Endothelial cell of umbilical vein (primary cell): ENCODE measurements around the gene TENT4A. TPM values are rescaled to one million over a fixed set of nuclear protein-coding genes. Genes with fewer than 3 reads are reported as not detected.

Experiments used
- BruUV-seq: library from RNA; stranded (reverse); fragments of 400-500 nt; replicated peaks from 2 replicates; lab custom pipeline; 2021; lab: Mats Ljungman, UMichigan
- CTCF ChIA-PET: fragments of 300-600, 350-600 bp; sonication (Branson Sonifier 250); formaldehyde crosslinking; loops from one replicate; lab custom pipeline; 2021; ENCODE audit warnings: antibody characterized with exemption, inconsistent platforms; lab: Charles Lee
- POLR2A ChIA-PET: fragments of 300-600, 350-600 bp; sonication (Branson Sonifier 250); formaldehyde crosslinking; loops from one replicate; lab custom pipeline; 2021; ENCODE audit warnings: antibody characterized with exemption, inconsistent platforms; lab: Charles Lee
- DNase-seq: peaks from one replicate; pipeline ENCODE4 v3.0.0-alpha.2; 2011; ENCODE audit warnings: low read depth, low spot score
- FAIRE-seq: peaks from 2 replicates; lab custom pipeline; 2011; peaks lifted over from hg19 to GRCh38; lab: Jason Lieb, UNC
- H2AFZ ChIP-seq: 2 replicates; pipeline ENCODE4 v1.6.0; 2012; ENCODE audit warnings: low read depth, low read length, control low read depth, inconsistent platforms
- H3K27ac ChIP-seq: 2 replicates; pipeline ENCODE4 v1.5.1; 2011; ENCODE audit warnings: low read depth, mild to moderate bottlenecking, control low read depth, low read length, moderate library complexity; ENCODE audit not compliant: insufficient read depth
- H3K27me3 ChIP-seq, 2 experiments: 2 replicates each; pipeline versions ENCODE4 v1.6.0 to v1.6.1; 2011; ENCODE audit warnings: low read length in 2 of 2, mixed read lengths in 1 of 2; ENCODE audit not compliant: control insufficient read depth in 2 of 2, insufficient read depth in 2 of 2
- H3K36me3 ChIP-seq, 2 experiments: 2 replicates in 1 of 2; 3 replicates in 1 of 2; pipeline ENCODE4 v1.5.1; 2011; ENCODE audit warnings: low read length in 2 of 2, mild to moderate bottlenecking in 1 of 2, moderate library complexity in 1 of 2; ENCODE audit not compliant: control insufficient read depth in 2 of 2, insufficient read depth in 2 of 2; ENCODE audit errors: extremely low read depth in 1 of 2
- H3K4me1 ChIP-seq: 3 replicates; pipeline ENCODE4 v1.5.1; 2011; ENCODE audit warnings: mild to moderate bottlenecking, low read length; ENCODE audit not compliant: control insufficient read depth, insufficient read depth; ENCODE audit errors: extremely low read depth
- H3K4me2 ChIP-seq: 2 replicates; pipeline ENCODE4 v1.6.1; 2011; ENCODE audit warnings: low read length, control low read depth, mixed read lengths; ENCODE audit not compliant: insufficient read depth
- H3K4me3 ChIP-seq, 3 experiments: fragments of 200-600 bp in 1 of 3; sonication (generic), shearing (Covaris generic) in 1 of 3; replicated peaks in 1 of 3; 2 replicates each; pipeline ENCODE4 v1.5.1; 2011 to 2016; ENCODE audit warnings: control low read depth in 3 of 3, low read length in 3 of 3, mild to moderate bottlenecking in 2 of 3, inconsistent platforms in 1 of 3, low read depth in 1 of 3, moderate library complexity in 1 of 3; ENCODE audit not compliant: insufficient read depth in 1 of 3
- H3K79me2 ChIP-seq: 2 replicates; pipeline ENCODE4 v1.6.0; 2012; ENCODE audit warnings: low read length, inconsistent platforms; ENCODE audit not compliant: control insufficient read depth, insufficient read depth
- H3K9ac ChIP-seq: replicated peaks from 2 replicates; pipeline ENCODE3; 2011; ENCODE audit warnings: low read length, control low read depth; ENCODE audit not compliant: insufficient read depth; ENCODE audit errors: extremely low read depth
- H3K9me1 ChIP-seq: replicated peaks from 3 replicates; pipeline ENCODE4 v1.6.0; 2011; ENCODE audit warnings: mild to moderate bottlenecking, low read length; ENCODE audit not compliant: control insufficient read depth, insufficient read depth; ENCODE audit errors: extremely low read depth
- H3K9me3 ChIP-seq: replicated peaks from 2 replicates; pipeline ENCODE4 v1.5.1; 2012; ENCODE audit warnings: low read length, inconsistent platforms; ENCODE audit not compliant: control insufficient read depth, insufficient read depth
- H4K20me1 ChIP-seq: replicated peaks from 2 replicates; pipeline ENCODE3; 2011; ENCODE audit warnings: mild to moderate bottlenecking, low read length; ENCODE audit not compliant: control insufficient read depth, insufficient read depth; ENCODE audit errors: extremely low read depth
- GATA2 ChIP-seq: IDR thresholded peaks from 2 replicates; pipeline ENCODE4 v1.7.0; 2011; ENCODE audit warnings: low read depth, mild to moderate bottlenecking, moderate library complexity, mixed read lengths, low read length; ENCODE audit not compliant: insufficient read length, insufficient read depth
- MYC ChIP-seq: IDR thresholded peaks from one replicate; pipeline ENCODE4 v1.6.1; 2011; ENCODE audit warnings: mild to moderate bottlenecking, low read depth, low read length
- POLR2A ChIP-seq: IDR thresholded peaks from 2 replicates; pipeline ENCODE4 v1.6.1; 2012; ENCODE audit warnings: low read depth, mild to moderate bottlenecking, control low read depth, low read length
- dilution Hi-C: fragments of 300-500 bp; cut with MboI; formaldehyde crosslinking; loops from one replicate; pipeline ENCODE4 v1.15.0; 2019; ENCODE audit warnings: low sequenced_read_pairs; ENCODE audit not compliant: extremely low pct_ligation_motif_present
- intact Hi-C: fragments of 100-400 bp; cut with micrococcal nuclease; formaldehyde crosslinking; loops from one replicate; pipeline ENCODE4 v1.10.0; 2022
- polyA plus RNA-seq, 4 experiments: library from polyadenylated mRNA; depleted of rRNA in 3 of 4; stranded (reverse) in 3 of 4; unstranded in 1 of 4; fragments of >200 nt; gene quantifications; 2 replicates each; pipeline versions ENCODE4 v1.2.1 to v1.2.3, GENCODE V29; 2011 to 2012; ENCODE audit warnings: missing spikeins in 1 of 4
- total RNA-seq: library from RNA; stranded (reverse); gene quantifications from 2 replicates; pipeline ENCODE4 v1.2.3, GENCODE V29; 2021
- TF ChIP-seq, protein P1 (sequence below), 2 donors: IDR thresholded peaks; 1 replicate in 1 of 2; 2 replicates in 1 of 2; pipeline ENCODE4 v1.5.1; 2011; ENCODE audit warnings: low read length in 2 of 2, mild to moderate bottlenecking in 2 of 2, moderate library complexity in 2 of 2, control low read depth in 1 of 2, inconsistent platforms in 1 of 2, low read depth in 1 of 2; ENCODE audit not compliant: insufficient read depth in 1 of 2; ENCODE audit errors: extremely low read depth in 1 of 2

TENT4A gene
- total and polyA plus RNA-seq, 2 donors (not counting 3 experiments of a cell fraction or from before 2014, with no cell fraction given): 10.2 to 35.4 TPM

DNA sequence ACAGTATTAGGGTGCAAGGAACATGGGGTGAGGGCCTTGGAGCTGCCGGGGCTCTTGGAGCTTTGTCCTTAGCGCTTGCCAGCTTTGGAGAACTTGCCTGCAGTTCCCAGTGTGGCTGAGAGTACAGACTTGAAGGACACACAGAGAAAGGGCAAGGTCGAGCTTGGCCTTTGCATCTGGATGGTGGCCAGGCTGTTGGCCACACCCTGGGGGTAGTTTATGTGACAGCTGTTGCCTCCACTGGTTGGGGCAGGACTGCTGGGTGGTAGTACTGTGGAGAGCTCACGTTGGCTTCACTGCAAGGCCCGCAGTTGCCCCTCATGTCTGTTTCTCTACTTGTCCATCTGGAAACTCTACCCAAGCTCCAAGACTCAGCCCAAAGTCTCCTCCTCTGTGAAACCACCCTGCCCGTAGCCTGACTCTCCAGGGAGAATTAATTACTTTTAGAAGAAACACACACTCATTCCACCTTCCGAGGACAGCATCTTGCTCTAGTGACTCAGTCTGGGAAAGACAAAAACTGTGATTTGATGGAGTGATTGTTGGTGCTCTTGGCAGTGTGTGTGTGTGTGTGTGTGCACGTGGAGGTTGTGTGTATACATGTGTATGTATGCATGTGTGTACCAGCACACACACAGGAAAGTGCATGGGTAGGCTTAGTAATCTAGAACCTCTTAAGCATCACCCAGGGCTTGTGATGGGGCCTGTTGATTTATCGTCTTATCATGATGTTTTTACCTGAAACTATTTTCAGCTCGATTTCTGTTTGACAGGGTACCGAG is 57.8 kb downstream of the TENT4A start:
- Histone ChIP-seq H3K79me2 (no peaks in the 10 kb centered on the region), H3K9me1 (no peaks in the 10 kb centered on the region), H3K9ac (no peak overlapping the region), H3K4me2 (no peak overlapping the region), H3K4me1 (peaks cover 18% of the 10 kb centered on the region), H3K27ac (no peak overlapping the region), H2AFZ (no peak overlapping the region), H3K9me3 (no peaks in the 10 kb centered on the region), H4K20me1 (no peaks in the 10 kb centered on the region), H3K27me3 (no peaks in the 10 kb centered on the region), H3K36me3 (no peaks in the 10 kb centered on the region), H3K4me3 (no peak overlapping the region)
- intact Hi-C loops: no loop called here
- DNase-seq (no peak), FAIRE-seq (no peak)
- CTCF ChIA-PET: interaction anchor here (1.2 kb wide), 1 partner anchor 26 kb away, joined by 4 read pairs; no protein-coding TSS in a partner anchor
- POLR2A ChIA-PET: no interaction called here
- dilution Hi-C loops: no loop called here
- TF ChIP-seq GATA2 (no peak), POLR2A (no peak), MYC (no peak)
- BruUV-seq: no TSS peak

DNA sequence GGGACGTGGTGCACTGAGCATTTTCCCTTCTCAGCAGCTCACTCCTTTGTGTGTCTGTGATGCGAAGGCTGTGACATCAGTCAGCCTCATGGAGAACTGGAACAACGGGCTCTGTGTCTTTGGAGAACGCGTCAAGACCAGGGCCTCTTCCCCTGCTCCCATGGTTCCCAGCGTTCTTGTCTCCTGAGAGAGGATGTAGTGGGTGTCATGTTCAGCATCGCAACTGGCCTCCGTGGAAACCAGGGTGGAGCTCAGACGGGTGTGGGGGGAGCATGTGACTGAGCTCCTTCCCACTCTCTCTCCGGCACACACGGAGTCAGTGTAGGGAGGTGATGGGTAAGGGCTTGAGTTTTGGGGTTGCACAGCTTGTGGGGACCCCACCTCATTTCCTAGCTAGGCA is 59.7 kb downstream of the TENT4A start:
- DNase-seq (no peak), FAIRE-seq (no peak)
- Histone ChIP-seq H4K20me1 (no peaks in the 10 kb centered on the region), H3K27ac (no peak overlapping the region), H3K79me2 (no peaks in the 10 kb centered on the region), H3K36me3 (no peaks in the 10 kb centered on the region), H3K9me1 (no peaks in the 10 kb centered on the region), H3K4me1 (peaks cover 10% of the 10 kb centered on the region), H3K4me3 (no peak overlapping the region), H2AFZ (no peak overlapping the region), H3K9me3 (no peaks in the 10 kb centered on the region), H3K27me3 (no peaks in the 10 kb centered on the region), H3K4me2 (no peak overlapping the region), H3K9ac (no peak overlapping the region)
- ChIA-PET POLR2A (no interaction called here), CTCF (no interaction called here)
- dilution Hi-C loops (no loop called here), intact Hi-C loops (no loop called here)
- no peak for TF ChIP-seq POLR2A
- TF ChIP-seq, protein P1, sequence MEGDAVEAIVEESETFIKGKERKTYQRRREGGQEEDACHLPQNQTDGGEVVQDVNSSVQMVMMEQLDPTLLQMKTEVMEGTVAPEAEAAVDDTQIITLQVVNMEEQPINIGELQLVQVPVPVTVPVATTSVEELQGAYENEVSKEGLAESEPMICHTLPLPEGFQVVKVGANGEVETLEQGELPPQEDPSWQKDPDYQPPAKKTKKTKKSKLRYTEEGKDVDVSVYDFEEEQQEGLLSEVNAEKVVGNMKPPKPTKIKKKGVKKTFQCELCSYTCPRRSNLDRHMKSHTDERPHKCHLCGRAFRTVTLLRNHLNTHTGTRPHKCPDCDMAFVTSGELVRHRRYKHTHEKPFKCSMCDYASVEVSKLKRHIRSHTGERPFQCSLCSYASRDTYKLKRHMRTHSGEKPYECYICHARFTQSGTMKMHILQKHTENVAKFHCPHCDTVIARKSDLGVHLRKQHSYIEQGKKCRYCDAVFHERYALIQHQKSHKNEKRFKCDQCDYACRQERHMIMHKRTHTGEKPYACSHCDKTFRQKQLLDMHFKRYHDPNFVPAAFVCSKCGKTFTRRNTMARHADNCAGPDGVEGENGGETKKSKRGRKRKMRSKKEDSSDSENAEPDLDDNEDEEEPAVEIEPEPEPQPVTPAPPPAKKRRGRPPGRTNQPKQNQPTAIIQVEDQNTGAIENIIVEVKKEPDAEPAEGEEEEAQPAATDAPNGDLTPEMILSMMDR (IDR thresholded peaks at IDR 0.05; ENCODE audit: extremely low read depth in 1 of 2, insufficient read depth in 1 of 2, low read depth in 1 of 2, low read length in 2 of 2): no peak
- BruUV-seq: no TSS peak
